ACC112 (cell line): Measurements from ENCODE around the gene MED27.
A peak's percentile ranks its signal among the peaks of the same experiment; 100 is the strongest.
"Not testable (repeated sequence)": the region's sequence is repeated elsewhere in the genome, so short reads cannot be mapped to it uniquely, and the experiment has no call there.

ENCODE experiments used
- H2AFZ ChIP-seq: fragments of 200-600 bp; sonication (generic); one replicate; pipeline ENCODE4 v1.6.0; 2017; ENCODE audit warnings: antibody characterized with exemption, low read length; ENCODE audit not compliant: unreplicated experiment
- H3K27ac ChIP-seq: fragments of 200-600 bp; sonication (generic); 2 replicates; pipeline ENCODE4 v1.5.1; 2014; ENCODE audit warnings: low read depth, mild to moderate bottlenecking, antibody characterized with exemption, low read length, moderate library complexity
- H3K27me3 ChIP-seq: fragments of 200-600 bp; sonication (generic); 2 replicates; pipeline ENCODE4 v1.6.1; 2014; ENCODE audit warnings: mild to moderate bottlenecking, antibody characterized with exemption, low read length, moderate library complexity, mixed read lengths; ENCODE audit not compliant: insufficient read depth
- H3K36me3 ChIP-seq: fragments of 200-600 bp; sonication (generic); 2 replicates; pipeline ENCODE4 v1.6.1; 2016; ENCODE audit warnings: mild to moderate bottlenecking, antibody characterized with exemption, low read length, moderate library complexity, mixed read lengths; ENCODE audit not compliant: insufficient read depth
- H3K4me1 ChIP-seq: fragments of 200-600 bp; sonication (generic); one replicate; pipeline ENCODE4 v1.6.1; 2016; ENCODE audit warnings: low read length, mixed read lengths; ENCODE audit not compliant: insufficient read depth, unreplicated experiment, control insufficient read depth
- H3K4me3 ChIP-seq: fragments of 200-600 bp; sonication (generic); 2 replicates; pipeline ENCODE4 v1.5.1; 2014; ENCODE audit warnings: mild to moderate bottlenecking, low read depth, low read length
- H3K79me2 ChIP-seq: fragments of 200-600 bp; sonication (generic); one replicate; pipeline ENCODE4 v1.6.0; 2016; ENCODE audit warnings: low read length; ENCODE audit not compliant: control insufficient read depth, unreplicated experiment, insufficient read depth

The MED27 gene

GRCh38 chr9:131921635-131922034 lies 158.0 kb downstream of the MED27 start:
- not testable (repeated sequence) for H3K4me1 ChIP-seq, H3K27me3 ChIP-seq, H3K27ac ChIP-seq, H3K79me2 ChIP-seq, H2AFZ ChIP-seq, H3K36me3 ChIP-seq, H3K4me3 ChIP-seq

DNA sequence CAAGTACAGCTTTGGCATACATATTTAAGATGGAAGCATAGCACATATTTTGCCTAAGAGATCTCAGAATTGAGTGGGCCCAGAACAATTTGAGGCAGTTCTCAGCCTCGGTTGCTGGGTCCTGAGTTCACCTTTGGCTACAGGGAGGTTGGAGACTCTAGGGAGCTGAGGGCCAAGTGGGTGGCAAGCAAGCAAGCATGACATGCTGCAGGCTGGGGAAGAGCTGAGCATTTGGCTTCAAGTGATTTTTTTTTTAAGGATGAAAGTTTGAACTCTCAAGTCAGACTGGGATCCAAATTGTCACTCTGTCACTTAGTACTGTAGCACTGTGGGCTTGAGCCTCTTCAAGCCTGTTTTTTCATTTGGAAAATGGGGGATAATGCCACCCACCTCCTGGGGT lies 160.5 kb downstream of the MED27 start:
- no peaks in the 10 kb centered on the region for H3K36me3 ChIP-seq
- no peak overlapping the region for H3K27ac ChIP-seq
- peaks cover 10% of the 10 kb centered on the region for H3K79me2 ChIP-seq
- H3K4me3 ChIP-seq, result no peak overlapping the region
- peaks cover 15% of the 10 kb centered on the region for H3K4me1 ChIP-seq
- no peak overlapping the region for H2AFZ ChIP-seq
- H3K27me3 ChIP-seq, result no peaks in the 10 kb centered on the region

- Histone ChIP-seq H3K27ac (no peak overlapping the region), H3K4me3 (no peak overlapping the region), H3K4me1 (peaks cover 12% of the 10 kb centered on the region), H3K27me3 (no peaks in the 10 kb centered on the region), H3K79me2 (peaks cover 10% of the 10 kb centered on the region), H2AFZ (no peak overlapping the region), H3K36me3 (no peaks in the 10 kb centered on the region)
Observed at GRCh38 chr9:131918481-131918880, 161.2 kb downstream of the MED27 start.

- Histone ChIP-seq H2AFZ (no peak overlapping the region), H3K27ac (no peak overlapping the region), H3K79me2 (peaks cover 10% of the 10 kb centered on the region), H3K4me3 (no peak overlapping the region), H3K36me3 (no peaks in the 10 kb centered on the region), H3K4me1 (peaks cover 12% of the 10 kb centered on the region), H3K27me3 (no peaks in the 10 kb centered on the region)
Observed at GRCh38 chr9:131917009-131917408, 162.7 kb downstream of the MED27 start.

- H3K4me3 ChIP-seq, result no peak overlapping the region
- no peaks in the 10 kb centered on the region for H3K36me3 ChIP-seq
- H3K27ac ChIP-seq, result peak overlapping the region; percentile 35
- no peak overlapping the region for H2AFZ ChIP-seq
- H3K4me1 ChIP-seq, result peaks cover 12% of the 10 kb centered on the region
- H3K27me3 ChIP-seq, result no peaks in the 10 kb centered on the region
- peaks cover 10% of the 10 kb centered on the region for H3K79me2 ChIP-seq
Observed at GRCh38 chr9:131915181-131915580, 164.5 kb downstream of the MED27 start.

- peaks cover 12% of the 10 kb centered on the region for H3K4me1 ChIP-seq
- H3K79me2 ChIP-seq, result peaks cover 10% of the 10 kb centered on the region
- H3K27ac ChIP-seq, result no peak overlapping the region
- H3K27me3 ChIP-seq, result no peaks in the 10 kb centered on the region
- H3K36me3 ChIP-seq, result no peaks in the 10 kb centered on the region
- no peak overlapping the region for H2AFZ ChIP-seq
- H3K4me3 ChIP-seq, result no peak overlapping the region
Observed at GRCh38 chr9:131912671-131913070, 167.0 kb downstream of the MED27 start.

GRCh38 chr9:131912069-131912468 lies 167.6 kb downstream of the MED27 start:
- no peak overlapping the region for H2AFZ ChIP-seq

DNA sequence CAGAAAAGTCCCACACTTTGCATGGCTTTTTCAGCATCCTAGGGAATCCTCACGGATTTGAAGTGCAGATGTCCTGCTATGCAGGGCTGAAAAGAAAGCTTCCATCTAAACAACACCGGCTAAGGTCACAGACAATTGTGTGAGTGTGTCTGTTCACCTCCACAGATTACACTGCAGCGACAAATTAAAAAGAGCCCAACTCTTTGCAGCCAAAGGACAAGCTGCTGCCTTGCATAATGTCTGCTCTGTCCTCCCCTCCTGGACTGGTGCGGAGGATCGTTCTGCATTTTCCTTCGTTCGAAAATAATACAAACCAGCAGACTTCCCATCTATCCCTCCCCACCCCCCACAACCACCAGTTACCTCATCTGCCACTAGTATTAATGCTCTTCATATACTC lies 169.1 kb downstream of the MED27 start:
- no peak overlapping the region for H3K4me3 ChIP-seq
- no peak overlapping the region for H3K27ac ChIP-seq
- H2AFZ ChIP-seq, result no peak overlapping the region
- H3K27me3 ChIP-seq, result no peaks in the 10 kb centered on the region
- H3K79me2 ChIP-seq, result peaks cover 8% of the 10 kb centered on the region
- peaks cover 11% of the 10 kb centered on the region for H3K4me1 ChIP-seq
- no peaks in the 10 kb centered on the region for H3K36me3 ChIP-seq

More at GRCh38 chr9:131912069-131912468, 167.6 kb downstream of the MED27 start:
- H3K27me3 ChIP-seq, result no peaks in the 10 kb centered on the region
- H3K36me3 ChIP-seq, result no peaks in the 10 kb centered on the region
- no peak overlapping the region for H3K27ac ChIP-seq
- H3K79me2 ChIP-seq, result peaks cover 10% of the 10 kb centered on the region
- no peak overlapping the region for H3K4me3 ChIP-seq
- peaks cover 12% of the 10 kb centered on the region for H3K4me1 ChIP-seq

GRCh38 chr9:131905144-131905543 lies 174.5 kb downstream of the MED27 start:
- H2AFZ ChIP-seq, result no peak overlapping the region
- H3K27ac ChIP-seq, result no peak overlapping the region
- H3K79me2 ChIP-seq, result no peaks in the 10 kb centered on the region
- no peaks in the 10 kb centered on the region for H3K36me3 ChIP-seq
- H3K4me1 ChIP-seq, result no peaks in the 10 kb centered on the region
- H3K4me3 ChIP-seq, result no peak overlapping the region
- no peaks in the 10 kb centered on the region for H3K27me3 ChIP-seq

DNA sequence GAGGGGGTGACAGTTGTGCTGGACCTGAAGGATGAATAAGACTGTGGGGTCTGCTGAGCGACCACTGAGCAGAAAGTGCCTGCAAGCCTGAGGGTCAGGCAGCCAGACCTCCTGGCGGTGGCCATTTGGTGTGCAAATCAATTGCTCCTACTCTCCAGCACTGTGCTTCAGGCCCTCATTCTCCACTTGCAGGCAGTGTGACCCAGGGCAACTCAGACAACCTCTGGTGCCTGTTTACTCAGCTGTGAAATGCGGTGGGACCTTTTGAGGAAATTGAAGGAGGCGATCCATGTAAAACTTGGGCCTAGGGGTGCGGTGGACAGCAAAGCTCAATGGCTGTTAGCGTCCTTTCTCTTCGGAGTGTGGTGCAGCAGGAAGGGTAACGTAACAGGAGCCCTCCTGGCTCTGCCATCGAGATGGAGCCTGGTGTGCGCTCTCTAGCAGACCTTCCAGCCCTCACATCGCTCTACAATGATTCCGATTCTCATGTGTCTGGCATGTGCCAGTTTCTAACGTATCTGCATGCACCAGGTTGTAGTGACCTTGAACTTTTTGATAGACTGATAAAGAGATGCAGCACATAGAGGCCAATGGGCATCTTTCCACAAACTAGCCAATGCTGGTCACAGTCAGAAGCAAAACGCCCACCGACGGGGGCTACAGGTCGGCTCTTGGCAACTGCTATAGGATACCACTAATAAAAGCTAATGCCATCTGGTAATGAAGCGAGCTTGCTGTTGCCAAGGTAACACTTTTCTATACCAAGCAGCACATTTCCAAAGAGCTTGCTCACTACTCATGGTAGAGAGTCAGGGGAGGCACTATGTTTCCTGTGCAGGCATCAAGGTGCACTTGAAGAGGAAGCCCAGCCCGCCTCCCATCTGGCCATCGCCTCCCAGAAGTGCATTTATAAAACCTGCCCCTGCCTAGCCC lies 180.1 kb downstream of the MED27 start:
- no peaks in the 10 kb centered on the region for H3K27me3 ChIP-seq
- H3K36me3 ChIP-seq, result no peaks in the 10 kb centered on the region
- H3K4me3 ChIP-seq, result no peak overlapping the region
- no peaks in the 10 kb centered on the region for H3K79me2 ChIP-seq
- no peak overlapping the region for H2AFZ ChIP-seq
- no peaks in the 10 kb centered on the region for H3K4me1 ChIP-seq
- no peak overlapping the region for H3K27ac ChIP-seq

GRCh38 chr9:131892902-131893500 lies 186.7 kb downstream of the MED27 start:
- Histone ChIP-seq H3K36me3 (no peaks in the 10 kb centered on the region), H3K27me3 (no peaks in the 10 kb centered on the region), H3K27ac (no peak overlapping the region), H3K4me1 (no peaks in the 10 kb centered on the region), H3K4me3 (no peak overlapping the region), H2AFZ (no peak overlapping the region), H3K79me2 (no peaks in the 10 kb centered on the region)
